GM19025 (cell line): ENCODE data around the gene CCDC50.

ENCODE experiments used
- ATAC-seq: cut with Tn5 transposase; IDR thresholded peaks from one replicate; pipeline ENCODE4 v1.9.1; 2021; ENCODE audit warnings: mild to moderate bottlenecking, low read depth, moderate library complexity; ENCODE audit not compliant: unreplicated experiment

CCDC50 gene

DNA sequence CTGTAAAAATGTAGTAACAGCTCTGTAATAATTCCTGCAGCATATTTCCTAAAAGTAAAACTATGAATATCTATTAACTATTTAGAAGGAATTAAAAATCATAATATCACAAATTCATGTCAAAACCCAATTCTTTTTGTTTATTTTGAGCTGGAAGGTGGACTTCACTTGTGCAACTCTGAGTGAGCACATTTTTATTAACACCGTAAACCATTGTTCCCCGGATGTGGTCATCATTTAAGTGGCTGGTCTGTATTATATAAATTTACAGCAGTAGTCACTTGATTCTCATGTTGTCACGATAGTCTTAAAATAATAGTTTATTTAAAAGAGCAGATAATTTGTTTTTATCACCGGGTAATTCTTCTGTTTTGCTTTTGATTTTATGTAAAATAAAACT lies 44.1 kb downstream of the CCDC50 start:
- no peak for ATAC-seq

GRCh38 chr3:191376516-191377141 lies 47.4 kb downstream of the CCDC50 start:
- ATAC-seq: no peak

DNA sequence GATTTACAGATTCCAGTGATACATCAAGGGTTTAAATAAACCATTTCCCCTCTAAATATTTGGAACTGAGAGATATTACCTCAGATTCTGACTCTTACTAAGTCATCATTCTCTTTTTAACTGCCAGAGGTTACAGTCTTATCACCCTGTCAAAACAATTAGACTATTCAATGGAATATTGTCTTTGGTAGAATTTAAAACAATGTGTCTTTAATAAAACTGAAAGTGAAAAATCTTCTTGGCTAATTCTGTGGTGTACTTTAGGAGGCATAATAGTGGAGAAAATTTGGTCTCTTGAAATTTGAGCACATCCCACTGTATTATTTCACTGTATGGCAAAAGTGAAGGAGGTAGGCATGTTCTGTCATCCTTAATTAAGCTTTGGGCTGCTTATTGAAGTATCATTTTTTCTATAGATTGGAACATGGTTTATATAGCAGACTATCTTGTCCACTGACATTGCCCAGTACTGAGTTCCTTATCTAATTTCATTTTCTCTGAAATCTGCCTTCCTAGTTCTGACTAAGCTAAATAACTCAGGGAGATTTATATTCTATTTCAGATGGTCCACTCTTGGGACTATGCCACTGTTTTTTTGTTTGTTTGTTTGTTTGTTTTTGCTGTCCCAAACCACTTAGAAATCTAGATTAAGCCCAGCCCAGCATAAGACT lies 49.1 kb downstream of the CCDC50 start:
- no peak for ATAC-seq

DNA sequence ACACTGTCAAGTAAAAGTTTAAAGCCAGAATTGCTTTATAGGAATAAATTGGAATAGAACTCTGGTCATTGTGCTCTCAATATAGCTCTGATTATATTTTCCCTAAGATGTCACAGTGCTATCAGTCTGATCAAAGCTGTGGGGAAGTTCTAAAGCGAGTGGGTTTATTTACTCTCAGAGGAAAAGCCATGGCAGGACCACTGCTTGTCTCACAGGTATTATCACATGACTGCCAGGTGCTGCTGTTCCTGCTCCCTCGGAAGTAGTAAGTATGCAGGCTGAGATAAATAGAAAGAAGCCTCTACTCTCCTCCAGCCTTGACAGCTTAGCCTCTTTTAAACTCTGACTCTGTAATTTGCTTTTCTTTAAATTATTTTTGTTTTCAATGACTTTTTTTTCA lies 50.3 kb downstream of the CCDC50 start:
- ATAC-seq: no peak

DNA sequence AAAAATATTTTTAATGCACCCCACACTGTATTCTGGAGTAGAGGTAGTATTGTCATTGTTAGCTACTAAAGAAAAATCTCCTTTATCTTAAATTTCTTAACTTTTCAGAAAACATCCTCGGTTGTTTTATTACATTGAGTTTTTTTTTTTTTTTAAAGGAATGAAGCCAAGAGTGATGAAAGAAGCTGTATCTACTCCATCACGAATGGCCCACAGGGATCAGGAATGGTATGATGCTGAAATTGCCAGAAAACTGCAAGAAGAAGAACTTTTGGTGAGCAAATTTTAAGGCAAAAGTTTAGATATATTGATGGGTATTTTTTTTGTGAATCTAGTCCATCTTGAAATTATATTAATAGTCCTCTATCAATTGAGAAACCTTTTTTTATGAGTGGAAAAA lies 50.8 kb downstream of the CCDC50 start:
- no peak for ATAC-seq

DNA sequence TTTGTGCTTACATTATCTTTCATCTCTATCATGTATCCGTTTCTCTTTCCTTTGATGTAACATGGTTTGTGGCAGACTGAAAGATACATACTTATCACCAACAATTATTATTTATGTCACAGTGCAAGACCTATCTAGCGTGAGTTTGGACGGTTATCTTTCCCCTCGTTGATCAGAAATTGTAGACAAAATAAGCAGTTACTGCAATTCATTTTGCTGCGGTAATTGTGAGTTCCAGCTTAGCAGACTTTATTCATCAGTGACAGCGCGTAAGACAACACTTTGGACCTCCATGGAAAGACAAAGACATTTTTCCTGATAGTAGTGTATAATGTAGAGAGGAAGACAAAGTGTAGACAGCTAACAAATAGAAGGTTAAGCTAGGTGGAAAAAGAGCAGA lies 52.1 kb downstream of the CCDC50 start:
- ATAC-seq: no peak

- ATAC-seq: no peak
These were observed 53.5 kb downstream of the CCDC50 start for GRCh38 chr3:191382661-191383060.

DNA sequence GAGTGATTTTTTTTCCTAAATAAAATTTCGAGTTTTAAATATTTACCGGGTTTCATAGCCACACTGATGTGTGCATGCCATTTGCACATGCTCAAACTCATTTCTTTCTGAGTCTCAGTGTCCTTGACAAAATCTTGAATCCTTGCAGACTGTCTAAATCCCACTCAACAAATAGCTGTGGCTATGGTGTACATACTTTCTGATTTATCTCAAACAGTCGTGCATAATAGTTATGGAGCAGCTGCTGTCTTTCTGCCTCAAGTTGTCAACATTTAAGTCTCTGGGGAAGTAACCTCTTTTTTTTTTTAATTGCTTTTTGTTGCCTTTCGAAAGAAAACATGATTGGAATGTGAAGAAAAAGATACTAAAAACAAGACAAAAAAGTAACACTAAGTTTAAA lies 53.9 kb downstream of the CCDC50 start:
- ATAC-seq: no peak

- ATAC-seq: no peak
These were observed 55.9 kb downstream of the CCDC50 start for GRCh38 chr3:191385101-191385500.

GRCh38 chr3:191387441-191388077 lies 58.4 kb downstream of the CCDC50 start:
- ATAC-seq: no peak

GRCh38 chr3:191388823-191389222 lies 59.6 kb downstream of the CCDC50 start:
- no peak for ATAC-seq

DNA sequence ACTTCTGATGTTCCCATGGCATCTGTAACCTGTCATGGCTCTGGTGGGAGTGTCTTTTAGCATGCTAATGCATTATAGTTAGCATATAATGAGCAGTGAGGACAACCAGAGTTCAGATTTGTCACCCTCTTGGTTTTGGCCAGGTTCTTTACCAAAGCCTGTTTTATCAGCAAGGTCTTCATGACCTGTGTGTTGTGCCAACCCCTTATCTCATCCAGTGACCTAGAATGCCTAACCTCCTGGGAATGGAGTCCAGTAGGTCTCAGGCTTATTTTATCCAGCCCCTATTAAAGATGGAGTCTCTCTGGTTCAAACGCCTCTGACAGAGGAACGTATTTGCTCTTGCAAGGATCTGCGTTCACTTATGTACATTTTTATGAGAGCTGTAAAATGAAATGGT lies 61.4 kb downstream of the CCDC50 start:
- ATAC-seq: no peak

GRCh38 chr3:191391861-191392808 lies 62.9 kb downstream of the CCDC50 start:
- ATAC-seq: no peak

GRCh38 chr3:191393146-191393545 lies 64.0 kb downstream of the CCDC50 start:
- ATAC-seq: no peak

DNA sequence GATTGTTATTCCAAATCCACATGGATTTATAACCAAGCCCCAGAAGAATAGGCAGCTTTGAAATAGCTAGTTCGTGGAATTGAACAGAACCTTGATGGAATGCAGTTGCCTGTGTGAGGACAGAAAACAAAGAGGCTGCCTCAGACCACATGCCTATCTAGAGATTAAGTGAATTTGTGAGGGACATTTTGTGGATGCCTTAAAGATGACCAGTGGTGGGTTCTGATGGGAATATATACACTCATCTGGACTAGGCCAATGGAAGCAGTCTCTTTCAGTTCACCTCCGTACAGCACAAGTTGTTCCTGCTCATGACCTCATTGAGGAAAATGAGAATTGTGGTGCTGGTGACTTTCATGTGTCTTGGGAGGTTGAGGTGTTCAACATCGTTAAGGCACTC lies 68.6 kb downstream of the CCDC50 start:
- no peak for ATAC-seq

DNA sequence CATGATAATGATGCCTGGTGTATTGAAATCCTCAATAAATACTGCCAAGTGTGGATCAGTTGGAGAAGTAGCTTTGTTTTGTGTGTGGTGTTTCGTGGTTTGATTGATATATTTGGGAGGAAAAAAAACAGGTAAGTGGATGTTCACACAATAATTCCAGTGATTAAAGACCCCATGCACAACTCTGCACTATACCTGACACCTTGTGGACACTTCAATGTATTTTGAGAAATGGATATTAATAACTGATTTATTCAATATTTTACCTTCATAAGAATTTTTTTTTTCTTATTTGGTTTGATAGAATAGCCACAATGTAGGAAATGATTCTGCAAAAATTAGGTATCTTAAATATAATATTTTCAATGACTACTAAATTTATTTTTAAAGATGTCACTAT lies 69.4 kb downstream of the CCDC50 start:
- ATAC-seq: no peak

DNA sequence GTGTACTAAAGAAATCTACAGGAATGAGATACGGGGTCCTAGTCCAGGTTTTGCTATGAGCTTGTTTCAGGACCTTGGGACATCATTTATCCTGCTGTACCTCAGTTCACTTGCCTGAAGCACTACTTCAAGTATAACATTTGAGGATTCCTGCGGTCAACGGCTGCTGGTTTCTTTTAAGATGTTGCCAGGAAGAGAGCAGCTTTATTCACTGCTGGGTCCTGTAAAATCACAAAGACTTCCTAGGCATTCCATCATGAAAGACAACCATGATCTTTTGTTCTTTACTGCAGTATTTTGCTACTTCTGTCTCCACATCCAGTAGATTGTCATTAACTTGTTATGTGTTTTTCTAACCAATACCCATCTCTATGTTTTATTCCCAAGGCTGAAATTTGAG lies 70.7 kb downstream of the CCDC50 start:
- no peak for ATAC-seq

DNA sequence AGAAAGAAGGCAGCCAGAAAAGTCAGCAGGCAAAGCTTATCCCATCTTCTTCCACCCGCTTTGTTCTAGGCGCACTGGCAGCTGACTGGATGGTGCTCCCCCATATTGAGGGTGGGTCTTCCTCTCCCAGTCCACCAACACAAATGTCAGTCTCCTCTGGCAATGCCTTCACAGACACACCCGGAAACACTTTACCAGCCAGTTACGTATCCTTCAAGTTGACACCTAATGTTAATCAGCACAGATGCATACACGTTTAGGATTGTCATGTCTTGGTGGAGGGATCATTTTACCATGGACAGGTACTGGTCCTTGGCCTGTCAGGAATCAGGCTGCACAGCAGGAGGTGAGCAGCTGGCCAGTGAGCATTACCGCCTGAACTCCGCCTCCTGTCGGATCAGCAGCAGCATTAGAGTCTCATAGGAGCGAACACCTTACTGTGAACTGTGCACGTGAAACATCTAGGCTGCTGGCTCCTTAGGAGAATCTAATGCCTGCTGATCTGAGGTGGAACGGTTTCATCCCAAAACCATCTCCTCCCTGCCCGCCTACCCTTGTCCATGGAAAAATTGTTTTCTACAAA lies 72.7 kb downstream of the CCDC50 start:
- ATAC-seq: no peak

DNA sequence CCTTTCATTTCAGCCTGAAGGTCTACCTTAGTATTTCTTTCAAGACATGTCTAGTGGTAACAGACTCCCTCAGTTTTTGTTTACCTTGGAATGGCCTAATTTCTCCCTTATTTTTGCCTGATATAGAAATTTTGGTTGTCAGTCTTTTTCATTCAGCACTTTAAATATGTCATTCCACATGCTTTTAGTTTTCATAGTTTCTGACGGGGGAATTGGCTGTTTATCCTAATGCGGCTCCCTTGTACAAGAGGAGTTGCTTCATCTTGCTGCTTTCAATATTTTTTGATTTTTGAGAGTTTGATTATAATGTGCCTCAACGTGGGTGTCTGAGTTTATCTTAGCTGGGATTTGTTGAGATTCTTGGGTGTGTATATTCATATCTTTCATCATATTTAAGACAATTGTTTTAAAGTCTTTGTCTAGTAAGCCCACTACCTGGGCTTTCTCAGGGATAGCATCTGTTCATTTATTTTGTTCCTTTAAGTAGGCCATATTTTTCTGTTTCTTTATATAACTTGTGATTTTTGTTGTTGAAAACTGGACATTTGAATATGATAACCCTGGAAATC lies 80.7 kb downstream of the CCDC50 start:
- no peak for ATAC-seq

GRCh38 chr3:191412759-191413158 lies 83.6 kb downstream of the CCDC50 start:
- ATAC-seq: no peak
